ENCODE results near the gene SUN3. TPM values are rescaled to one million over a fixed set of nuclear protein-coding genes. Genes with fewer than 3 reads are reported as not detected.

SUN3 gene
- total RNA-seq, 1 experiment from 2014 or later: not detected

DNA sequence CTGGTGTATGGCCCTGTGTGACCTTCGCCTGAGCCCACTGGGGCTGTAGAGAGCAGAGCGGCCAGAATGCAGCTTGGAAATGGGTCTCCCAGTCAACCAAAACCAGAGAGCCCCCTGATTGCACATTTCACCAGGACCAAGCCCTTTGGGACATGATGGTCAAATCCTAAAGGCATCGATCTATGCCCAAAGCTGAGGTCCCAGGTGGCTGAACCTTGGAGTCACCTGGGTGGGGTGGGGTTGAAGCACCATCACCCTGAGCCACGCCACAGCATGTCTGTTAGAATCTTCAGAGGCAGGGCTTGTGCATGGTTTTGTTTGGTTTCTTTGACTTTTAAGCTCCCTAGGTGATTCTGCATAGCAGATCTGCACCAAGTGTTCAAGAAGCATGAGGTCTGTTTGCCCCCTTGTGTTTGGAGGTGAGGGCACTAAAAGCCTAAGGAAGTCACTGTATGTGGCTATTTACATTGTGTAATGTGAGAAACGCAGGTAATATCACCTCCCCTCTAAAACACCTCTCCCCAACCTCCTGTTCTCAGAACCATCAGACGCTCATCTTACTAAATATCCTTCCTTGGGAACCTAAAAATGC is 90.2 kb downstream of the SUN3 start:
- DNase-seq: peak; percentile 90
- peak overlapping the region; percentile 33; the same call in 1 of the 2 replicates for H2AFZ ChIP-seq (ENCODE audit: low read length)
- H3K4me2 ChIP-seq (ENCODE audit: low read depth, low read length, poor library complexity, severe bottlenecking): peak overlapping the region; percentile 58
- no peaks in the 10 kb centered on the region for H3K36me3 ChIP-seq (ENCODE audit: insufficient read depth, low read length)
- H3K27me3 ChIP-seq (ENCODE audit: low read length): no peaks in the 10 kb centered on the region
- H4K20me1 ChIP-seq (ENCODE audit: insufficient read depth, low read depth, low read length): no peaks in the 10 kb centered on the region
- peak overlapping the region; percentile 61 for H3K9ac ChIP-seq (ENCODE audit: low read length)
- no peaks in the 10 kb centered on the region for H3K9me3 ChIP-seq (ENCODE audit: low read length)
- H3K4me3 ChIP-seq (ENCODE audit: low read length): 0 out of 2 replicates have a peak overlapping the region, but pooled peaks have one; percentile 28
- no peaks in the 10 kb centered on the region for H3K9me2 ChIP-seq (replicated peaks; ENCODE audit: insufficient read depth, low read length)
- no peaks in the 10 kb centered on the region for H3K79me2 ChIP-seq (ENCODE audit: low read length)
- peak overlapping the region; percentile 96 for H3K27ac ChIP-seq (ENCODE audit: low read length)
- peaks cover 51% of the 10 kb centered on the region for H3K4me1 ChIP-seq (ENCODE audit: low read length)

DNA sequence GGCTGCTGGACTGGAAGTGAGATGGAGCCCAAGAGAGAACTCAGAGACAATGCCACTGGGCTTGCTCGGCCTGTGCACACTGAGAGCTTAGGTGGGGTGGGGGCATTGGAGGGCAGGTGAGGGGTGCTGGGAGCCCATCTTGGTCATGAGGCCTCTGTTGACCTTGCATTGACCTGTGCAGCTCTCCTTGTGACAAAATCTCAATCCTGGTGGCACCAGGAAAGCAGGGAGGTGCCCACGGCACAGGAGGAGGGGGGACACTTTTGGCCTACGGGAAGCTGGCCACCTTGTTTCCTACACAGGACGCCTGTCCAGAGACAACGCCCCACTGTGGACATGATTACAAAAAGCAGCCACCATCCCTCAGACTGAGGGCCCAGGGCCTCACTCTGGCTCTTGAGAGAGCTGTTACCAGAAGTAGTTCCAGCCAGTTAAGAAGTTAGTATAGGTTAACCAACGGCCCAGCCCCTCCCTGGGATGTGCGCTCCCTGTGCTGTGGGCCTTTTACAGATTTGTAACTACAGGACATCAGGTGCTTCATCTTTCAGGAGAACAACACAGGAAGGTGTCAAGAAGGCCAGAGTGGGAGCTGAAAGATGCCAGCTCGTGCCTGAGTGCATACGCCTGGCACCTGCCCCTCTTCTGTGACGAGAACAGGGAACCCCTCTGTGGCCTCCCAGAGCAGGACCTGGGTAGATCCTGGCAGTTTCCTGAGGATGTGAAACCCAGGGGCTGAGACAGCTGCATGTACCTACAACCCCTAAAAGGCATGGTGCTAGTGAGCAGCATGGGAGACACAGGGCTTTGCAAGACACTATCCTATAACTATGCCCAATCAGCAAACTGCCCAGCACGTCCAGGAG is 91.0 kb downstream of the SUN3 start:
- DNase-seq: peak; percentile 87
- Histone ChIP-seq H3K4me2 (ENCODE audit: low read depth, low read length, poor library complexity, severe bottlenecking) (peak overlapping the region; percentile 58), H2AFZ (ENCODE audit: low read length) (peak overlapping the region; percentile 19; the same call in 1 of the 2 replicates), H3K4me3 (ENCODE audit: low read length) (peak overlapping the region; percentile 55), H4K20me1 (ENCODE audit: insufficient read depth, low read depth, low read length) (no peaks in the 10 kb centered on the region), H3K9me3 (ENCODE audit: low read length) (no peaks in the 10 kb centered on the region), H3K9ac (ENCODE audit: low read length) (peak overlapping the region; percentile 61), H3K79me2 (ENCODE audit: low read length) (no peaks in the 10 kb centered on the region), H3K27me3 (ENCODE audit: low read length) (no peaks in the 10 kb centered on the region), H3K9me2 (replicated peaks; ENCODE audit: insufficient read depth, low read length) (no peaks in the 10 kb centered on the region), H3K4me1 (ENCODE audit: low read length) (peaks cover 57% of the 10 kb centered on the region), H3K27ac (ENCODE audit: low read length) (peak overlapping the region; percentile 96), H3K36me3 (ENCODE audit: insufficient read depth, low read length) (no peaks in the 10 kb centered on the region)

Other genes starting within 250 kb of the SUN3 start
- gene PKD1L1, start 80.6 kb downstream of the SUN3 start, total RNA-seq (2014; rRNA removed; shearing (Covaris generic); ENCODE audit: low replicate concordance): 0.90 and 2.8 TPM in 2 replicates
- 19.6 and 20.6 TPM in 2 replicates for gene HUS1, start 49.5 kb downstream of the SUN3 start, total RNA-seq (2014; rRNA removed; shearing (Covaris generic); ENCODE audit: low replicate concordance)
- gene C7orf57, start 6.4 kb upstream of the SUN3 start, total RNA-seq (2014; rRNA removed; shearing (Covaris generic); ENCODE audit: low replicate concordance): not detected in 2 replicates
- gene UPP1, start 60.2 kb upstream of the SUN3 start, total RNA-seq (2014; rRNA removed; shearing (Covaris generic); ENCODE audit: low replicate concordance): 2.0 and 14.5 TPM in 2 replicates
- not detected in 2 replicates for gene ABCA13, start 142.4 kb upstream of the SUN3 start, total RNA-seq (2014; rRNA removed; shearing (Covaris generic); ENCODE audit: low replicate concordance)